BLaER1 treated with 17β-estradiol and CSF1 and Interleukin-3, amounts not matched to agents 10 nM and 100 nM (cell line): ENCODE measurements around the gene IGDCC3.

Experiments used
- H3K27ac ChIP-seq, 11 experiments: shearing (Covaris generic); formaldehyde crosslinking; 2 replicates each; pipeline ENCODE4 v1.8.1; 2022
- H3K27me3 ChIP-seq, 11 experiments: shearing (Covaris generic); formaldehyde crosslinking; 2 replicates each; pipeline ENCODE4 v1.8.1; 2022
- H3K36me3 ChIP-seq, 11 experiments: shearing (Covaris generic); formaldehyde crosslinking; 2 replicates each; pipeline ENCODE4 v1.8.1; 2022
- H3K4me1 ChIP-seq, 10 experiments: shearing (Covaris generic); formaldehyde crosslinking; 2 replicates each; pipeline ENCODE4 v1.8.1; 2022
- H3K4me2 ChIP-seq, 11 experiments: shearing (Covaris generic); formaldehyde crosslinking; 2 replicates each; pipeline ENCODE4 v1.8.1; 2022
- H3K4me3 ChIP-seq, 10 experiments: shearing (Covaris generic); formaldehyde crosslinking; 2 replicates each; pipeline ENCODE4 v1.8.1; 2022
- H3K9ac ChIP-seq, 11 experiments: shearing (Covaris generic); formaldehyde crosslinking; 2 replicates each; pipeline ENCODE4 v1.8.1; 2022
- H3K9me3 ChIP-seq, 11 experiments: shearing (Covaris generic); formaldehyde crosslinking; replicated peaks in 1 of 11; 2 replicates each; pipeline ENCODE4 v1.8.1; 2022
- H4K20me1 ChIP-seq, 11 experiments: shearing (Covaris generic); formaldehyde crosslinking; 2 replicates each; pipeline ENCODE4 v1.8.1; 2022
- Cebpa-rat ChIP-seq, 11 experiments: shearing (Covaris generic); IDR thresholded peaks; 2 replicates each; pipeline ENCODE4 v1.8.1; 2022

The IGDCC3 gene

DNA sequence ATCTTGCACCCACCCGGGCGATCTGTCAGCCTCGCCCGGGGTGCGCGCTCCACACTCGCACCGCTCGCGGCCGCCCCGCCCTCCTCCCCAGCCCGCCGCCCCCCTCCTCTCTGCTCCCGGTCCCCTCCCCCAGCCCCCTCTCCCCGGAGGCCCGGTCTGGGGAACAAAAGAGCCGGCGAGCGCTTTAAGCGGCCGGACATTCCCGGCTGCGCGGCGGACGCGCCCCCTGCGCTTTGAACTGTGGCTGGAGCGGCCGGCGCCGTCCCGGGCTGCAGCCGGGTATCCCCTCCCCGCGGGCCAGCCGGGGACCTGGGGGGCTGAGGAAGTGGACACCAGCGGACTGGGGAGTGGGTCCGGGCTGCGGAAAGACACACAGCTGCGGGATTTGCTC is at the start of gene IGDCC3:
Gene IGDCC3, minus strand, starts transcription at position 27 of the 391 bp plus-strand sequence. CDS start 214 bp downstream, outside the sequence.
- Histone ChIP-seq H3K9ac (peak within 1 kb of the TSS; percentile 10 to 71 (median 52); a peak in 19 of 22 replicates), H3K27me3 (peaks cover 80 to 100% (median 87%) of the 10 kb centered on the region in 11 experiments)

DNA sequence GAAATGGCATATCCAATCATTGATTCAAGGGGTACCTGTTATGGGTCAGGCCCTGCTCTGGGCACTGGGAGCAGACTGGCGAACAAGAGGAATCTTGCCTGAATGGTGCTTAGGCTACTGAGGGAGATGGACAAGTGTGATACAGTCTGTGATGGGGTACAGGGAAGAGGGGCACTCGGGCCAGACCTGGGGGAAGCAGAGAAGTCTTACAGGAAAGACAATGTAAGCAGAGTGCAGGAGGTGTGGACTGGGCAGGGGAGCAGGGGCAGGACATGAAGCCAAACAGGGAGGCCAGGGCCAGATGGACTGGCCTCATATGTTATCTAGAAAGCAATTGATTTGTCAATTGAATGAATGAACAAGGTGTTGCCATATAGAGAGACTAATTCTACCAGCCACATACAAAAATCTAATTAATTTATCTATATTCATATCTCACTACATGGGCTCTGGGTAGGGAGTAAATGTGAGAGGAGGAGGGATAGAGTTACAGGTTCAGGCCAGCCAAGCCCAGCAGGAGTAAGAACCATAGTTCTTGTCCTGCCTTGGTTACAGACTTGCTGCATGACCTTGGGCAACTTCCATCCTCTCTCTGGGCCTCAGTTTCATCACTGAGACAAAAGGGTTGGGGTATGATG is 48.5 kb upstream of the IGDCC3 start:
- Histone ChIP-seq H3K27ac (no peak overlapping the region), H3K9ac (no peak overlapping the region), H4K20me1 (peaks cover 0 to 24% (median 4%) of the 10 kb centered on the region in 11 experiments; a peak in 7 of 22 replicates), H3K4me1 (peaks cover 12 to 14% (median 13%) of the 10 kb centered on the region in 10 experiments), H3K9me3 (no peaks in the 10 kb centered on the region), H3K4me3 (no peak overlapping the region), H3K4me2 (no peak overlapping the region), H3K27me3 (peaks cover 32 to 39% (median 36%) of the 10 kb centered on the region in 11 experiments), H3K36me3 (no peaks in the 10 kb centered on the region)
- no peak for TF ChIP-seq Cebpa-rat (IDR thresholded peaks at IDR 0.05)

More for the DNA sequence above, at the start of gene IGDCC3:
- no peaks in the 10 kb centered on the region for H3K36me3 ChIP-seq
- H3K27ac ChIP-seq = no peak within 1 kb of the TSS
- peak within 1 kb of the TSS; percentile 98 to 100 (median 100) for H3K4me2 ChIP-seq
- H3K4me1 ChIP-seq = peaks cover 15 to 27% (median 22%) of the 10 kb centered on the region in 10 experiments
- H3K9me3 ChIP-seq = no peaks in the 10 kb centered on the region
- peak within 1 kb of the TSS; percentile 61 to 74 (median 66) for H3K4me3 ChIP-seq
- H4K20me1 ChIP-seq = peaks cover 0 to 37% (median 21%) of the 10 kb centered on the region in 11 experiments; a peak in 17 of 22 replicates
- no peak for TF ChIP-seq Cebpa-rat (IDR thresholded peaks at IDR 0.05)

DNA sequence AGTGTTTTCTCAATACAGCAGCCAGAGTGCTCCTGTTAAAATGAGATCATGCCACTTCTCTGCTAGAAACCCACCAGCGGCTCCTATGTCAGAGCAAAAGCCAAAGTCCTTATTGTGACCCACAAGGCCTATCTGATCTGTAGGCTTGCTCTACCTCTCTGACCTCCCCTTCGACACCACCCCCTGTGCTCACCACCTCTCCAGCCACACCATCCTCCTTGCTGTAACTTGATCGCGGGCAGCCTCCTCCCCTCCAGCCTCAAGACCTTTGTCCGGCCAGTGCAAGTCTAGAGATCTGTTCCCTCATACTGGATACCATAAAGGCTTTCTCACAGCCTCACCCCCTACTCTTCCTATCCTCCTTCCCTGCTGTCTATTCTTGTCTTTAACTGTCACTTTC is 46.9 kb upstream of the IGDCC3 start:
- Histone ChIP-seq H3K27me3 (peaks cover 48 to 55% (median 51%) of the 10 kb centered on the region in 11 experiments), H3K9me3 (no peaks in the 10 kb centered on the region), H3K4me1 (peaks cover 20 to 26% (median 23%) of the 10 kb centered on the region in 10 experiments), H3K27ac (no peak overlapping the region), H3K4me3 (no peak overlapping the region), H3K9ac (no peak overlapping the region), H3K36me3 (no peaks in the 10 kb centered on the region), H3K4me2 (no peak overlapping the region), H4K20me1 (peaks cover 0 to 29% (median 4%) of the 10 kb centered on the region in 11 experiments; a peak in 7 of 22 replicates)
- no peak for TF ChIP-seq Cebpa-rat (IDR thresholded peaks at IDR 0.05)

DNA sequence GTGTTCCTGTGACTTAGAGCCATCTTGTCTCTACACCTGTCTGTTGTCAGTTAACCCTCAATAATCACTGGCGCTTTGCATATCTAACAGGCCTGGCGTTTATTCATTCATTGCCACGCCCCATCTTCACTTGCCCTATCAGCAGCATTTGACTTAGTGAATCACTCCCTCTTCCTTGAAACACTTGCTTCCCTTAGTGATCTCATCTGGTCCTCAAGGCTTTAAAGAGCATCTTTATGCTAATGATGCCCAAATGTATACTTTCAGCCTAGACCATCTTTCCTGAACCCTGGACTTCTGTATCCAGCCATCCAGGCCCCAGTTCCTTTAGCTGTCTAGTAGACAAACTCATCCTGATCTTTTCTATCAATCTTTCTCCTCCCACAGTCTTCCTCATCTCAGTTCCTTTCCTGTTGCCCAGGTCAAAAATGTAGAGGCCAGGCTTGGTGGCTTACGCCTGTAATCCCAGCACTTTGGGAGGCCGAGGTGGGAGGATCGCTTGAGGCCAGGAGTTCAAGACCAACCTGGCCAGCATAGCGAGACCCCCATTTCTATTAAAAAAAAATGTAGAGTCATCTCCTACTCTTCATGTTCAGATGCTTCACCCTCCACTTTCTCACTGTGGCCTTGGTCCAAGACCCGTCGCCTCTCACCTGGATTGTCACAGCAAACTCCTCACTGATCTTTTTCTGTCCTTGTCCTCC is 46.3 kb upstream of the IGDCC3 start:
- no peak for TF ChIP-seq Cebpa-rat (IDR thresholded peaks at IDR 0.05)
- Histone ChIP-seq H3K36me3 (no peaks in the 10 kb centered on the region), H3K4me3 (no peak overlapping the region), H4K20me1 (peaks cover 0 to 29% (median 4%) of the 10 kb centered on the region in 11 experiments; a peak in 7 of 22 replicates), H3K4me2 (no peak overlapping the region), H3K9me3 (no peaks in the 10 kb centered on the region), H3K27ac (no peak overlapping the region), H3K27me3 (peaks cover 53 to 59% (median 56%) of the 10 kb centered on the region in 11 experiments), H3K9ac (no peak overlapping the region), H3K4me1 (peaks cover 20 to 26% (median 23%) of the 10 kb centered on the region in 10 experiments)

DNA sequence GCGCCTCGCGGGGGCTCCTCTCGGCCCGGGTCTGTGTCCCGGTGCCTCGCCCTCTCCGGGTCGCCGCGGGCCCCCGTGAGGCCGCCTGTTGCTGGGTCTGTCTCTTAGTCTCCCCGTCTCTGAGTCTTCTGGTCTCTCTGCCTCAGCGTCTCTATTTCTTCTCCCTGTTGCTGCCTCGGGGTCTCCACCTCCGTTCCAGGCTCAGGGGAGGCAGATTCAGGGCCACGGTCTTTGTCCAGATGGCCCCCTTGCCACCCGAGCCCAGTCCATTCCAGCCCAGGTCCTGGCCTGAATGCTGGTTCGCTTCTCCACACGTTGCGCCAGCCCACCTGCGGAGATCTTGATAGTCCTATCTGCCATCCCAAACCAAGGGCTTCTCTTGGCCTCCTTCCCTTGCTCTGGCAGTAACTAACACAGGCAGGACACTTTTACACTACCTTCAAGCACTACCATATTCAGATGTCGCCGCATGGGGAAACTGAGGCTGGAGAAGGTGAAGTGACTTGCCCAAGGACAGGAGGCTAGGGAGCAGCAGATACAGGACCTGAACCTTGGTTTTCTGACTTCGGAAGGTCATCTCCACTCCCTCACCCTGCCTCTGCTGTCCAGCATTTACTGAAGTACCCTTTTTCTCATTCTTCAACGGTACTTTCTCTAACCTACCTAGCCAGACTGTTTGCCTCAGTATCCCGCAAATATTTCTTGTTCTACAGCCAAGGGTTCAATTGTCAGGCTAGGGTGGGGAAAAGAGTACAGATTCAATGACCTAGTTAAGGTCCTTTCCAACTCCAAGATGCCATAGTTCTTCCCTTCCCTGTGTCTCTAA is 45.6 kb upstream of the IGDCC3 start:
- peaks cover 20 to 26% (median 23%) of the 10 kb centered on the region in 10 experiments for H3K4me1 ChIP-seq
- H4K20me1 ChIP-seq = peaks cover 0 to 29% (median 4%) of the 10 kb centered on the region in 11 experiments; a peak in 7 of 22 replicates
- no peaks in the 10 kb centered on the region for H3K9me3 ChIP-seq
- H3K4me3 ChIP-seq = peak overlapping the region in 5 of 10 experiments; percentile 55 to 67 (median 58); a peak in 6 of 20 replicates
- TF ChIP-seq Cebpa-rat (IDR thresholded peaks at IDR 0.05) = no peak
- H3K27me3 ChIP-seq = peaks cover 54 to 64% (median 59%) of the 10 kb centered on the region in 11 experiments
- no peak overlapping the region for H3K27ac ChIP-seq
- H3K9ac ChIP-seq = no peak overlapping the region
- H3K36me3 ChIP-seq = no peaks in the 10 kb centered on the region
- H3K4me2 ChIP-seq = peak overlapping the region in 5 of 11 experiments; percentile 92 to 99 (median 97); a peak in 8 of 22 replicates

DNA sequence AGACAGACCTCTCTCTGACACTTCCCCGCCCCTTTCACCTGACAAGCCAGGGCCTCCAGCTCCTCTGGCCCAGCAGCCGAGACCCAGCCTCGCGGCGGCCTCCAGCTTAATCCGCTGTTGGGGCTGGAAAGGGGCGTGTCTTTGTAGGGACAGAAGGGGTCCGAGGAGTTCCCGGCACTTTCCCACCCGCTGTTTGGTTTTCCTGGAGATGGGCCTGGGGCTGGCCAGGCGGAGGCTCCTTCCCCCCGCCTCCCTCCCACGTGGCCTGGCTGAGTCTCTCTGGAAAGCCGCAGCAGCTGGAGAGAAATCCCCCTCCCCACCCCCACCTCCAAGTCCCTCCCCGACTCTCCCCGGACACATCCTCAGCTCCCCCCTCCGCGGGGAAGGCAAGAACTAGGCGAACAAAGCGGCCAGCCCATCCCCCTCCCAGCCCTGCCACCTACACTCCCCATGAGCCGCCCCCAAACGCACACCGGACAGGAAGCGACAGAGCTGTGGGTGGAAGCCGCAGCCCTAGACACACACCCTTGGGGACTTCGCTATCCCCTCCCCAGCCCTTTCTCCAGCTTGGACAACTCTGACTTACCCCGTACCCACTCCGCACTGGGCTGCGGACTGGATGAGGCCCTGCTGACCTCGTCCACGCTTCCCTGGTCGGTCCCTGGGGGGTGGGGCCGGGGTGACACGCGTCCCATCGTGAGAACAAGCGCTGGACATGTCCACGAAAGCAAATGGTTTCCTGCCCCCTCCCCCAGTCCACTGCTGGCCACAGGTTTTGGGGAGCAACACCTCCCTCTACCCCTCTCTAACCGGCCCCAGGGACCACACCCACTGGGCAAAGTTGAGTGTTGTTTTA is 43.8 kb upstream of the IGDCC3 start:
- peak overlapping the region; percentile 88 to 99 (median 95) for H3K4me2 ChIP-seq
- H3K27ac ChIP-seq = no peak overlapping the region; a peak in 1 of 22 replicates
- H3K4me3 ChIP-seq = peak overlapping the region; percentile 45 to 67 (median 56)
- peak overlapping the region in 9 of 11 experiments; percentile 24 to 70 (median 43); a peak in 14 of 22 replicates for H3K9ac ChIP-seq
- no peak for TF ChIP-seq Cebpa-rat (IDR thresholded peaks at IDR 0.05)
- no peaks in the 10 kb centered on the region for H3K36me3 ChIP-seq
- H3K27me3 ChIP-seq = peaks cover 54 to 67% (median 59%) of the 10 kb centered on the region in 11 experiments
- peaks cover 0 to 29% (median 4%) of the 10 kb centered on the region in 11 experiments; a peak in 7 of 22 replicates for H4K20me1 ChIP-seq
- no peaks in the 10 kb centered on the region for H3K9me3 ChIP-seq
- H3K4me1 ChIP-seq = peaks cover 20 to 26% (median 23%) of the 10 kb centered on the region in 10 experiments

DNA sequence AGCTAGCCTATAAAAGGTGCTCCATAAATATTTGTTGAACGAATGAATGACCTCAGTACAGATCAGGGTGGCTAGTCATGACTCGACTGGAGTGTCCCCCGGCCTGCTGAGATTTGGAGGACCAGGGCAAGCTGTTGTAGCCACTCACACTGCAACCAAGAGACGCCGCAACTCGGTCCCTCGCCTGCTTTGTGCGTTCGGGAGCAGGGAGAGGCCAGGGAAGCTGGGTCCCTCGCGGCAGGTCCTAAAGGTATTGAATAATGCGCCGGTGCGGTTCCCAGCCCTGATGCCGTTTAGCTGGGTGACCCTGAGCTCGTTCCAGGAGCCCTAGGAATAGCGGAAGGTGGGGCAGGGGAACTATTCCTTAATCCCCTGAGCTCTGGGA is 43.2 kb upstream of the IGDCC3 start:
- H4K20me1 ChIP-seq = peaks cover 0 to 29% (median 4%) of the 10 kb centered on the region in 11 experiments; a peak in 7 of 22 replicates
- H3K36me3 ChIP-seq = no peaks in the 10 kb centered on the region
- H3K4me3 ChIP-seq = peak overlapping the region; percentile 45 to 67 (median 56)
- no peaks in the 10 kb centered on the region for H3K9me3 ChIP-seq
- peaks cover 54 to 67% (median 59%) of the 10 kb centered on the region in 11 experiments for H3K27me3 ChIP-seq
- no peak overlapping the region; a peak in 1 of 22 replicates for H3K27ac ChIP-seq
- peaks cover 20 to 26% (median 23%) of the 10 kb centered on the region in 10 experiments for H3K4me1 ChIP-seq
- TF ChIP-seq Cebpa-rat (IDR thresholded peaks at IDR 0.05) = no peak
- peak overlapping the region in 9 of 11 experiments; percentile 5 to 70 (median 43); a peak in 11 of 22 replicates for H3K9ac ChIP-seq
- H3K4me2 ChIP-seq = peak overlapping the region; percentile 88 to 99 (median 95)

DNA sequence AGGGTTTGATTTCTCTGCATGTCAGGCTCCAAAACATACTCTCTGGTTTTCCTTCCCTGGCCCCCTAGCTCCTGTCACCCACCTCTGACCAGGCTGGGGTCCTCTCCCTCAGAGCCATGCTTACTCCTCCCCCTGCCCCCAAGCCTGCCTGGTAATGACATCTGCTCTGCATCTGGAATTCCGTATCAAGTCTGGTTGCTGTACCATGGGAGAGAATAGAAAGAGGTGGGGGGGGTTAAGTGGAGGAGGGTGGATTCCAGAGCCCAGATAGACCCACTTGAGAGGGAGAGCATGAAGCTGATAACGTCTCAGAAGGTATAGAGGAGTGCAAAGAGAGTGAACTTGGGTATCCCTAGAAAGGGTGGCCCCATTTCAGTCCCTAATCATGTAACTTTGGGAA is 40.8 kb upstream of the IGDCC3 start:
- Histone ChIP-seq H3K9me3 (no peaks in the 10 kb centered on the region), H4K20me1 (peaks cover 0 to 20% (median 4%) of the 10 kb centered on the region in 11 experiments; a peak in 7 of 22 replicates), H3K4me2 (no peak overlapping the region), H3K27ac (no peak overlapping the region), H3K36me3 (no peaks in the 10 kb centered on the region), H3K4me3 (no peak overlapping the region), H3K9ac (no peak overlapping the region), H3K27me3 (peaks cover 43 to 55% (median 44%) of the 10 kb centered on the region in 11 experiments), H3K4me1 (peaks cover 20 to 26% (median 23%) of the 10 kb centered on the region in 10 experiments)
- no peak for TF ChIP-seq Cebpa-rat (IDR thresholded peaks at IDR 0.05)
